Tibial nerve (tissue), 4 donors: Measurements from ENCODE around the gene ANKRD53.

Experiments
- CTCF ChIP-seq, 5 experiments: fragments of 200-600 bp in 3 of 5; fragments of 450-650 bp in 2 of 5; sonication (generic) in 3 of 5; IDR thresholded peaks; one replicate each; pipeline ENCODE4 v1.5.1; 2016 to 2019; ENCODE audit warnings: antibody characterized with exemption in 5 of 5, mild to moderate bottlenecking in 3 of 5, moderate library complexity in 2 of 5
- EP300 ChIP-seq, 2 donors: sonication (generic); formaldehyde crosslinking; IDR thresholded peaks; one replicate each; pipeline ENCODE4 v1.6.1; 2017; ENCODE audit warnings: antibody characterized with exemption in 2 of 2, mild to moderate bottlenecking in 1 of 2
- POLR2A ChIP-seq, 2 donors: fragments of 450-650 bp; IDR thresholded peaks; one replicate each; pipeline ENCODE4 v1.6.1; 2017; ENCODE audit warnings: antibody characterized with exemption in 2 of 2, mild to moderate bottlenecking in 2 of 2, moderate library complexity in 2 of 2

GRCh38 chr2:70975237-70975636, 3.2 kb upstream of the ANKRD53 start:
- TF ChIP-seq CTCF (IDR thresholded peaks at IDR 0.05) = no peak
- TF ChIP-seq EP300 (IDR thresholded peaks at IDR 0.05) = no peak
- no peak for TF ChIP-seq POLR2A (IDR thresholded peaks at IDR 0.05)
